T-helper 2 cell treated with Interferon-gamma antibody and Interleukin-4, amounts not matched to agents 5 μg/mL and 100 μg/mL, for 36 hours (primary cell): Measurements from ENCODE around the gene ANKMY2.

ENCODE experiments used
- DNase-seq: peaks from one replicate; pipeline ENCODE4 v3.0.0; 2021; ENCODE audit warnings: low spot score
- H3K27ac Mint-ChIP-seq: one replicate; pipeline ENCODE4 v1.8.0; 2021; ENCODE audit warnings: mild to moderate bottlenecking, mixed read lengths
- H3K27me3 Mint-ChIP-seq: one replicate; pipeline ENCODE4 v1.8.0; 2021; ENCODE audit warnings: low read depth, mixed read lengths
- H3K36me3 Mint-ChIP-seq: one replicate; pipeline ENCODE4 v1.8.0; 2021; ENCODE audit warnings: low read depth, mixed read lengths
- H3K4me1 Mint-ChIP-seq: one replicate; pipeline ENCODE4 v1.8.0; 2021; ENCODE audit warnings: low read depth, mixed read lengths
- H3K4me3 Mint-ChIP-seq: one replicate; pipeline ENCODE4 v1.8.0; 2022; ENCODE audit warnings: mild to moderate bottlenecking, moderate library complexity, mixed read lengths
- H3K9me3 Mint-ChIP-seq: one replicate; pipeline ENCODE4 v1.8.0; 2021; ENCODE audit warnings: mixed read lengths

The ANKMY2 gene

GRCh38 chr7:16592395-16592794 is 53.2 kb downstream of the ANKMY2 start:
- H3K4me1 Mint-ChIP-seq: no peaks in the 10 kb centered on the region
- H3K36me3 Mint-ChIP-seq: no peaks in the 10 kb centered on the region
- no peak for DNase-seq
- no peaks in the 10 kb centered on the region for H3K9me3 Mint-ChIP-seq
- no peak overlapping the region for H3K27ac Mint-ChIP-seq
- H3K27me3 Mint-ChIP-seq: no peaks in the 10 kb centered on the region
- H3K4me3 Mint-ChIP-seq: no peak overlapping the region

DNA sequence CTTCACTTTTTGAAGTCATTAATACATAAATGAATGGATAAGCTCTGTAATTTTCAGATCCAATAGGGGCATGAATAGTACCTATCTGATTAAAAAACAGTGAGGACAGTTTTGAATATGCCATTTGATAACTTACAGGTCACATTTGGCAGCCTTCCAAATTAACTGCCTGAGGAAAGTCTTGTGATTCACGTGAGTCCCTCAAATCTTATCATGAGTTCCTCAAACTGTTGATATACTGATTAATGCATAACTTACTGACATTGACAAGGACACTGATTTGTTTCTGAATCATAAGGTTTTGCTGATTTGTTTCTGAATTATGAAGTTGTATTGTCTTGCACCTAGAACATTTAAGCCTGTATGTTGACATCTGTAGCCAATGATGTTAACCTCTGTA is 55.1 kb downstream of the ANKMY2 start:
- Mint-ChIP-seq H3K36me3 (no peaks in the 10 kb centered on the region), H3K27me3 (no peaks in the 10 kb centered on the region), H3K9me3 (no peaks in the 10 kb centered on the region), H3K4me3 (no peak overlapping the region), H3K4me1 (no peaks in the 10 kb centered on the region), H3K27ac (no peak overlapping the region)
- DNase-seq: no peak

- DNase-seq: no peak
These were observed 55.7 kb downstream of the ANKMY2 start for GRCh38 chr7:16589881-16590280.

GRCh38 chr7:16587790-16588189 is 57.8 kb downstream of the ANKMY2 start:
- H3K27me3 Mint-ChIP-seq: no peaks in the 10 kb centered on the region
- H3K4me1 Mint-ChIP-seq: no peaks in the 10 kb centered on the region
- H3K4me3 Mint-ChIP-seq: no peak overlapping the region
- no peak for DNase-seq
- no peaks in the 10 kb centered on the region for H3K9me3 Mint-ChIP-seq
- H3K27ac Mint-ChIP-seq: no peak overlapping the region
- H3K36me3 Mint-ChIP-seq: no peaks in the 10 kb centered on the region

More at GRCh38 chr7:16589881-16590280, 55.7 kb downstream of the ANKMY2 start:
- H3K4me3 Mint-ChIP-seq: no peak overlapping the region
- H3K27me3 Mint-ChIP-seq: no peaks in the 10 kb centered on the region
- no peaks in the 10 kb centered on the region for H3K9me3 Mint-ChIP-seq
- no peaks in the 10 kb centered on the region for H3K36me3 Mint-ChIP-seq
- H3K27ac Mint-ChIP-seq: no peak overlapping the region
- no peaks in the 10 kb centered on the region for H3K4me1 Mint-ChIP-seq

DNA sequence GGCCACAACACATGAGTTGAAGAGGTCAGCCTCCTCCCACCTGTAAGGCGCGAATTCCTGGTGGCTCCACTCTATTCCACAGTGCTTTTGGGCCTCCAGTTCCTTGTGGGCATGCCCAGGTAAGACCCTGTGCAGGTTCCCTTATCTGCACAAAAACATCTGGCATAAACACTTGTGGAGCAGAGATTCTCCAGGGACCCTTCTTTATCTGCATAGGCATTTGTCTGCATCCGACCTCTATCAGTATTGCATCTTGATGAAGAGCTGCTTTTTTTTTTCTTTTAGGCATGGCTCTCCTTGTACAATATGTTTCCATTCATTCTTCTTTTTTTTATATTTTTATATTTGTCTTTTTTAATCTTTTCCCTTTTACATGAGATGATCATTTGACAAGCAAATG is 58.4 kb downstream of the ANKMY2 start:
- H3K9me3 Mint-ChIP-seq: no peaks in the 10 kb centered on the region
- no peak overlapping the region for H3K27ac Mint-ChIP-seq

DNA sequence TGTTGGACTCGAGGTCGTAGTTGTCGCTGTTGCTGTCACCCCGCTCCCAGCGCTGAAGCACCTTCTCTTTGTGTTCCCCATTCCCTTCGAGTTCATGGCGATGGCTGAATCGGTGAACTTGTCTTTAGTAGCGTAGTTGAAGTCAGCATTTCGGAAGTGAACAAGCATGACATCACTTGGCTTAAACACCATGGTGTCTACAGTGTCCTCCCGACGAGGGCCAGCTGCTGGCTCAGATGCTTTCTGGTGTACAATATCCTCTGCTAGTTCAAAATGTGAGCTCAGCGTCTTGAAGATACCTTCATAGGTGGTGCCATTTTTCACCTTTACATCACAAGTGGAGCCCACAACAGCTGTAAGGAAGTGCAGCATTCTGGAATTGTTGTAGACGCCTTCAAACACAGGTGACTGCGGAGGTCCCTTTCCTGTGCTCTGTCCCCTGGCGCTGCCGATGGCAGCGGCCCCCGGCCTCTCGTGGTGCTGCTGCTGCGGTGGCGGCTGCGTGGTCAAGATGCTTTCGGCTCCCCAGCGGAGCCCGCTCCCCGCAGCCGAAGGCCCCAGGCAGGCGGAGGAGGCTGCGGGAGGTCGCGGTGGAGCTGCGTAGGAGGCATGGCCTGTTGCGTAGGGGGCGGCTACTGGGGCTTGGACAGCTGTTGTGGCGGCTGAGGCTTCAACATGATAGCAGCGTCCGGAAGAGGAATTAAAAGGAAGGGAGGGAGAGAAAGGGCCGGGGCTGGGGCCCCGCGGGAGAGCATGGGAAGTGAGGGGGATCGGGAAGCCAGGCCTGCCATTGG is 59.3 kb downstream of the ANKMY2 start:
- H3K27ac Mint-ChIP-seq: no peak overlapping the region
- no peak overlapping the region for H3K4me3 Mint-ChIP-seq
- no peaks in the 10 kb centered on the region for H3K36me3 Mint-ChIP-seq
- no peaks in the 10 kb centered on the region for H3K27me3 Mint-ChIP-seq
- no peaks in the 10 kb centered on the region for H3K9me3 Mint-ChIP-seq
- DNase-seq: no peak
- H3K4me1 Mint-ChIP-seq: no peaks in the 10 kb centered on the region

More for the DNA sequence above, 58.4 kb downstream of the ANKMY2 start:
- Mint-ChIP-seq H3K4me3 (no peak overlapping the region), H3K27me3 (no peaks in the 10 kb centered on the region), H3K36me3 (no peaks in the 10 kb centered on the region), H3K4me1 (no peaks in the 10 kb centered on the region)
- no peak for DNase-seq

- DNase-seq: no peak
- no peaks in the 10 kb centered on the region for H3K4me1 Mint-ChIP-seq
- no peak overlapping the region for H3K4me3 Mint-ChIP-seq
- H3K36me3 Mint-ChIP-seq: no peaks in the 10 kb centered on the region
- no peaks in the 10 kb centered on the region for H3K9me3 Mint-ChIP-seq
- H3K27me3 Mint-ChIP-seq: no peaks in the 10 kb centered on the region
- no peak overlapping the region for H3K27ac Mint-ChIP-seq
These were observed 60.0 kb downstream of the ANKMY2 start for GRCh38 chr7:16585540-16585939.

DNA sequence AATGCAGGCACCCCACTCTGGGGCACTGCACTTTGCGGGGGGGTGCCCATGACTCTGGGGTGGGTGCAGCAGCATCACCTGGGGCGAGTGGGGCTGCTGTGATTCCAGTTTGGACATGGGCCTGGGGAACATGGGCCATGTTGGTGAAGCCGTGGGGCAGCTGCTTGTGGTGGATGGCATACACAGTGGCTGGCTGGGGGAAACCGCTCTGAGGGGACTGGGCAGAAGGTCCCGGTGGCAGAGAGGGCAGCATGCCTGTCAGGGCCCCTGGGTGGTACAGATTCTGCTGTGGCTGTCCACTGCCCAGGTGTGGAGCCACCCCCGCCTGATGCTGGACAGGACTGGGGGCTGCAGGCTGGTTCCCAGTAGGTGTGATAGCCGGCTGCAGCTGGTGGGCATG is 61.7 kb downstream of the ANKMY2 start:
- Mint-ChIP-seq H3K4me3 (no peak overlapping the region), H3K36me3 (no peaks in the 10 kb centered on the region), H3K27ac (no peak overlapping the region), H3K27me3 (no peaks in the 10 kb centered on the region), H3K9me3 (no peaks in the 10 kb centered on the region), H3K4me1 (no peaks in the 10 kb centered on the region)
- no peak for DNase-seq

- H3K4me3 Mint-ChIP-seq: no peak overlapping the region
- no peaks in the 10 kb centered on the region for H3K36me3 Mint-ChIP-seq
- no peaks in the 10 kb centered on the region for H3K9me3 Mint-ChIP-seq
- H3K27ac Mint-ChIP-seq: no peak overlapping the region
- H3K27me3 Mint-ChIP-seq: peaks cover 2% of the 10 kb centered on the region
- DNase-seq: no peak
- H3K4me1 Mint-ChIP-seq: no peaks in the 10 kb centered on the region
These were observed 64.3 kb downstream of the ANKMY2 start for GRCh38 chr7:16581286-16581685.

GRCh38 chr7:16579216-16579615 is 66.3 kb downstream of the ANKMY2 start:
- Mint-ChIP-seq H3K27ac (no peak overlapping the region), H3K36me3 (no peaks in the 10 kb centered on the region), H3K4me3 (no peak overlapping the region), H3K27me3 (peaks cover 2% of the 10 kb centered on the region), H3K4me1 (no peaks in the 10 kb centered on the region), H3K9me3 (no peaks in the 10 kb centered on the region)
- DNase-seq: no peak

DNA sequence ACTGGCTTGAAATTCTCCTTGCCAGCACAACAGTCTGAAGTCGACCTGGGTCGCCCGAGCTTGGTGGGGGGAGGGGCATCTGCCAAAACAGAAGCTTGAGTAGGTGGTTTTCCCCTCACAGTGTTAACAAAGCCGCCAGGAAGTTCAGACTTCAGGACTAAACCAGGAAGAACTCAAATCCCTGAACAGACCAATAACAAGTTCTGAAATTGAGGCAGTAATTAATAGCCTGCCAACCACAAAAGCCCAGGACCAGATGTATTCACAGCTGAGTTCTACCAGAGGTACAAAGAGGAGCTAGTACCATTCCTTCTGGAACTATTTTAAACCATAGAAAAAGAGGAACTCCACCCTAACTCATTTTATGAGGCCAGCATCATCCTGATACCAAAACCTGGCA is 73.6 kb downstream of the ANKMY2 start:
- H3K27me3 Mint-ChIP-seq: peaks cover 7% of the 10 kb centered on the region
- DNase-seq: no peak
- H3K36me3 Mint-ChIP-seq: no peaks in the 10 kb centered on the region
- H3K27ac Mint-ChIP-seq: no peak overlapping the region
- H3K4me1 Mint-ChIP-seq: no peaks in the 10 kb centered on the region
- H3K9me3 Mint-ChIP-seq: no peaks in the 10 kb centered on the region
- no peak overlapping the region for H3K4me3 Mint-ChIP-seq

DNA sequence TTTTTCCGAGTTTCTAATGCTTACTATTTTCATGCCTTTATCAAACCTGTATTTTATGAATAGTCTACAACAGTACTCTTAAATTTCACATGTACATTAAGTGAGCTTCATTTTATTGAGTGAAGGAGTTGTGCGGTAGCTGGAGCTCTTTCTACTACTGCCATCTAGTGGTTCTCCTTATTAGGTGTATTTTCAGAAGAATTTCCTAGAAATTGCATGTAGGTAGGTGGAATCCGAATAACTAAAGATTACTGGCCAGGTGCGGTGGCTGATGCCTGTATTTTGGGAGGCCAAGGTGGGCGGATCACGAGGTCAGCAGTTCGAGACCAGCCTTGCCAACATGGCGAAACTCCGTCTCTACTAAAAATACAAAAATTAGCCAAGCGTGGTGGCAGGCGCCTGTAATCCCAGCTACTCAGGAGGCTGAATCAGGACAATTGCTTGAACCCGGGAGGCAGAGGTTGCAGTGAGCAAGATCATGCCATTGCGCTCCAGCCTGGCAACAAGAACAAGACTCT is 80.6 kb downstream of the ANKMY2 start:
- Mint-ChIP-seq H3K9me3 (no peaks in the 10 kb centered on the region), H3K4me3 (no peak overlapping the region), H3K4me1 (peaks cover 15% of the 10 kb centered on the region), H3K36me3 (no peaks in the 10 kb centered on the region), H3K27me3 (peaks cover 9% of the 10 kb centered on the region), H3K27ac (no peak overlapping the region)
- DNase-seq: no peak

DNA sequence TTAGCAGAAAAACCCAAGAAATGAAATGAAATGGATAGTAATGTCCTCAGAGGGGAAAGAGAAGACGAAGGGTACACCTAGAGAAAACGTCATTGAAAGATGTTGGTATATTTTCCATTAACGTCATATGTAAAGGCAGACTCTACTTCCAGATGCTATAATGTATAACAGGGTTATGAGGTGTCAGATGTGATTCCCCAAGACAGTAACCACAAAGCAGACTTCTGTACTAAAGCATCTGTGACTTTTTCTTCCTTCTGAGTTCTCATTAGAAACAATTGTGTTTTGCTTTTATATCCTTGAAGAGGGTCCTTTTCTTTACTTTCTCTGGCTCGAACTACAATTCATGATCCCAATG is 81.6 kb downstream of the ANKMY2 start:
- H3K4me3 Mint-ChIP-seq: no peak overlapping the region
- no peaks in the 10 kb centered on the region for H3K9me3 Mint-ChIP-seq
- peaks cover 15% of the 10 kb centered on the region for H3K4me1 Mint-ChIP-seq
- peak overlapping the region; percentile 17 for H3K27ac Mint-ChIP-seq
- H3K27me3 Mint-ChIP-seq: peaks cover 9% of the 10 kb centered on the region
- no peaks in the 10 kb centered on the region for H3K36me3 Mint-ChIP-seq
- no peak for DNase-seq

- H3K27ac Mint-ChIP-seq: peak overlapping the region; percentile 42
- no peaks in the 10 kb centered on the region for H3K36me3 Mint-ChIP-seq
- peaks cover 8% of the 10 kb centered on the region for H3K27me3 Mint-ChIP-seq
- H3K9me3 Mint-ChIP-seq: no peaks in the 10 kb centered on the region
- DNase-seq: no peak
- peaks cover 15% of the 10 kb centered on the region for H3K4me1 Mint-ChIP-seq
- peak overlapping the region; percentile 70 for H3K4me3 Mint-ChIP-seq
These were observed 82.1 kb downstream of the ANKMY2 start for GRCh38 chr7:16563281-16564022.
